ENCODE results near the gene SGMS2. TPM values are rescaled to one million over a fixed set of nuclear protein-coding genes. Genes with fewer than 3 reads are reported as not detected.

The SGMS2 gene
- polyA plus RNA-seq, 2 of the 4 experiments (the other 2 are of a cell fraction): 8.5 to 22.6 TPM

GRCh38 chr4:107915220-107915619, 90.5 kb downstream of the SGMS2 start:
- no peaks in the 10 kb centered on the region for H3K4me1 ChIP-seq
- FAIRE-seq: no peak
- H3K27ac ChIP-seq: no peak overlapping the region
- ChIA-PET POLR2A (no interaction called here), CTCF (interaction anchor here (1.6 kb wide), 1 partner anchor 155 kb away, joined by 8 read pairs; no protein-coding TSS in a partner anchor)
- no peak overlapping the region for H3K4me3 ChIP-seq
- H3K9me3 ChIP-seq: peaks cover 12% of the 10 kb centered on the region
- DNase-seq (ENCODE audit: low read depth in 1 of 2, low spot score in 1 of 2): no peak
- no peak for ATAC-seq
- no peak overlapping the region for H3K4me2 ChIP-seq
- TF ChIP-seq ATOH8 (CRISPR knock-in tag; IDR thresholded peaks at IDR 0.05; ENCODE audit: low read depth) (no peak), FOSL2 (IDR thresholded peaks at IDR 0.05) (no peak), FOSL2 (CRISPR knock-in tag; IDR thresholded peaks at IDR 0.05) (no peak), NR3C1 (IDR thresholded peaks at IDR 0.05) (no peak), KDM5A (IDR thresholded peaks at IDR 0.05) (no peak), MYC (IDR thresholded peaks at IDR 0.05; ENCODE audit: borderline replicate concordance, low read length) (no peak), TP53 (CRISPR knock-in tag; IDR thresholded peaks at IDR 0.05) (no peak), TFCP2L1 (CRISPR knock-in tag; IDR thresholded peaks at IDR 0.05) (no peak), RARB (CRISPR knock-in tag; IDR thresholded peaks at IDR 0.05) (no peak), HOXB5 (CRISPR knock-in tag; IDR thresholded peaks at IDR 0.05) (no peak), FOSB (CRISPR knock-in tag; IDR thresholded peaks at IDR 0.05) (no peak), RCOR1 (IDR thresholded peaks at IDR 0.05; ENCODE audit: low read depth, low read length) (no peak), ZSCAN20 (CRISPR knock-in tag; IDR thresholded peaks at IDR 0.05) (no peak), RFX5 (IDR thresholded peaks at IDR 0.05) (no peak), NPAS2 (CRISPR knock-in tag; IDR thresholded peaks at IDR 0.05; ENCODE audit: borderline replicate concordance) (no peak), FOXS1 (CRISPR knock-in tag; IDR thresholded peaks at IDR 0.05) (no peak), GATA3 (IDR thresholded peaks at IDR 0.05; ENCODE audit: borderline replicate concordance) (no peak)
- TF ChIP-seq, protein P1, sequence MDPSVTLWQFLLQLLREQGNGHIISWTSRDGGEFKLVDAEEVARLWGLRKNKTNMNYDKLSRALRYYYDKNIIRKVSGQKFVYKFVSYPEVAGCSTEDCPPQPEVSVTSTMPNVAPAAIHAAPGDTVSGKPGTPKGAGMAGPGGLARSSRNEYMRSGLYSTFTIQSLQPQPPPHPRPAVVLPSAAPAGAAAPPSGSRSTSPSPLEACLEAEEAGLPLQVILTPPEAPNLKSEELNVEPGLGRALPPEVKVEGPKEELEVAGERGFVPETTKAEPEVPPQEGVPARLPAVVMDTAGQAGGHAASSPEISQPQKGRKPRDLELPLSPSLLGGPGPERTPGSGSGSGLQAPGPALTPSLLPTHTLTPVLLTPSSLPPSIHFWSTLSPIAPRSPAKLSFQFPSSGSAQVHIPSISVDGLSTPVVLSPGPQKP (IDR thresholded peaks at IDR 0.05; ENCODE audit: low read depth, low read length): no peak
- 78% methylated on average over 1 of the region's 1 CpG for WGBS (ENCODE audit: missing lambda C conversion rate)

DNA sequence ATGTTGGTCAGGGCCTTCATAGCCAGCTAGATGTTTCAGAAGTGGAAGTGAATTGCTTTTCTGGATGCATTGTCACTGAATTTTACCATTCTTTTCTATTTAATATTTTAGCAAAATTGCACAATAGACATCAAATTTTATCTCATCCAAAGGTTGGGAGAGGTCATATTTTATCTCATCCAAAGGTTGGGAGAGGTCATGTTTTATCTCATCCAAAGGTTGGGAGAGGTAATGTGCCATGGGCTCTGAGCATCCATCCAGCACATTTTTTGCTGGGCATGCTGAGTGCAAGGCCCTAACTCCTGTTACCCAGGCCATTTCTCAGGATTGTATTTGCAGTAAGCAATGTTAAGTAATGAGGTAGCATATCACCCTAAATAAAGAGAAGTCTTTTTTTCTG, 91.9 kb downstream of the SGMS2 start:
- no peak for TF ChIP-seq ZC3H11A (IDR thresholded peaks at IDR 0.05)
- TF ChIP-seq, protein P2, sequence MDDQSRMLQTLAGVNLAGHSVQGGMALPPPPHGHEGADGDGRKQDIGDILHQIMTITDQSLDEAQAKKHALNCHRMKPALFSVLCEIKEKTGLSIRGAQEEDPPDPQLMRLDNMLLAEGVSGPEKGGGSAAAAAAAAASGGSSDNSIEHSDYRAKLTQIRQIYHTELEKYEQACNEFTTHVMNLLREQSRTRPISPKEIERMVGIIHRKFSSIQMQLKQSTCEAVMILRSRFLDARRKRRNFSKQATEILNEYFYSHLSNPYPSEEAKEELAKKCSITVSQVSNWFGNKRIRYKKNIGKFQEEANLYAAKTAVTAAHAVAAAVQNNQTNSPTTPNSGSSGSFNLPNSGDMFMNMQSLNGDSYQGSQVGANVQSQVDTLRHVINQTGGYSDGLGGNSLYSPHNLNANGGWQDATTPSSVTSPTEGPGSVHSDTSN (IDR thresholded peaks at IDR 0.05): no peak
- Histone ChIP-seq H3K4me1 (no peaks in the 10 kb centered on the region), H3K9me3 (peaks cover 12% of the 10 kb centered on the region), H3K4me2 (no peak overlapping the region), H3K4me3 (no peak overlapping the region), H3K27ac (no peak overlapping the region)
- POLR2A ChIA-PET: no interaction called here
- no peak for DNase-seq (ENCODE audit: low read depth in 1 of 2, low spot score in 1 of 2)
- ATAC-seq: no peak
- CTCF ChIA-PET: interaction anchor here (1.6 kb wide), 1 partner anchor 157 kb away, joined by 8 read pairs; no protein-coding TSS in a partner anchor
- FAIRE-seq: no peak

DNA sequence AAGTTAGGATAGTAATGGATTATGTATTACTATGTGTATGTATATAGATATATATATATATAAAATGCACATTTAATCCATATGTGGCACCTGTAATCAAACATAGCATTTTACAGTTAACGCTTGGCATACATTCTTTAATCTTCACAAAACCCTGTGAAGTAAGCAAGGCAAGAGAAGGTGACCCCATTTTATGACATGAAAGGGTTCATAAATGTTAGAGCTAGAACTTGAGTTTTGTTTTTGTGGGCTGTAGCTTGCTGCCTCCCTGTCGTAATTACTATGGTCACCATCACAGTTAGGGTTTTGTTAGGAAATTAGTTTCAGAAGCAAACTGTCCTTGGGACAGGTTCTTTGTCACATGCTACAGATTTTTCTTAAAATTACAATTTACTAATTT, 92.8 kb downstream of the SGMS2 start:
- WGBS (ENCODE audit: missing lambda C conversion rate): 95% methylated on average over 2 of the region's 2 CpGs
- no peaks in the 10 kb centered on the region for H3K4me1 ChIP-seq
- no peak overlapping the region for H3K4me2 ChIP-seq
- ATAC-seq (no peak), FAIRE-seq (no peak), DNase-seq (ENCODE audit: low read depth in 1 of 2, low spot score in 1 of 2) (no peak)
- POLR2A ChIA-PET: interaction anchor here (1.0 kb wide), 1 partner anchor 93 kb away, joined by 3 read pairs; the partner anchor contains the start of gene SGMS2
- no peak overlapping the region for H3K27ac ChIP-seq
- H3K9me3 ChIP-seq: peaks cover 12% of the 10 kb centered on the region
- TF ChIP-seq NFE2L2 (conservative IDR thresholded peaks at IDR 0.05; ENCODE audit: low read length) (no peak), ZC3H11A (IDR thresholded peaks at IDR 0.05) (no peak), RCOR1 (IDR thresholded peaks at IDR 0.05; ENCODE audit: low read depth, low read length) (no peak), FOXS1 (CRISPR knock-in tag; IDR thresholded peaks at IDR 0.05) (no peak), HEYL (CRISPR knock-in tag; IDR thresholded peaks at IDR 0.05) (no peak), GATA3 (IDR thresholded peaks at IDR 0.05; ENCODE audit: borderline replicate concordance) (no peak), ZFP36 (IDR thresholded peaks at IDR 0.05; ENCODE audit: borderline replicate concordance, partially characterized antibody) (no peak), ESRRA (IDR thresholded peaks at IDR 0.05; ENCODE audit: borderline replicate concordance, low read length) (no peak), EHMT2 (IDR thresholded peaks at IDR 0.05; ENCODE audit: low read depth) (no peak), CBX8 (IDR thresholded peaks at IDR 0.05) (no peak), E2F6 (IDR thresholded peaks at IDR 0.05; ENCODE audit: borderline replicate concordance, low read depth) (no peak), EHF (CRISPR knock-in tag; IDR thresholded peaks at IDR 0.05) (no peak), ZSCAN20 (CRISPR knock-in tag; IDR thresholded peaks at IDR 0.05) (no peak), RARB (CRISPR knock-in tag; IDR thresholded peaks at IDR 0.05) (no peak), MAFK (IDR thresholded peaks at IDR 0.05; ENCODE audit: partially characterized antibody) (no peak), HOXB13 (CRISPR knock-in tag; IDR thresholded peaks at IDR 0.05; ENCODE audit: low read depth) (no peak), CEBPB (IDR thresholded peaks at IDR 0.05) (no peak)
- TF ChIP-seq, protein P3, sequence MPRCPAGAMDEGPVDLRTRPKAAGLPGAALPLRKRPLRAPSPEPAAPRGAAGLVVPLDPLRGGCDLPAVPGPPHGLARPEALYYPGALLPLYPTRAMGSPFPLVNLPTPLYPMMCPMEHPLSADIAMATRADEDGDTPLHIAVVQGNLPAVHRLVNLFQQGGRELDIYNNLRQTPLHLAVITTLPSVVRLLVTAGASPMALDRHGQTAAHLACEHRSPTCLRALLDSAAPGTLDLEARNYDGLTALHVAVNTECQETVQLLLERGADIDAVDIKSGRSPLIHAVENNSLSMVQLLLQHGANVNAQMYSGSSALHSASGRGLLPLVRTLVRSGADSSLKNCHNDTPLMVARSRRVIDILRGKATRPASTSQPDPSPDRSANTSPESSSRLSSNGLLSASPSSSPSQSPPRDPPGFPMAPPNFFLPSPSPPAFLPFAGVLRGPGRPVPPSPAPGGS (IDR thresholded peaks at IDR 0.05): no peak
- CTCF ChIA-PET: interaction anchor here (0.6 kb wide), 1 partner anchor 11 kb away, joined by 3 read pairs; no protein-coding TSS in a partner anchor
- no peak overlapping the region for H3K4me3 ChIP-seq

Measured in A549 (cell line).